ENCODE results near the gene SORCS2.
"Not testable (repeated sequence)": the region's sequence is repeated elsewhere in the genome, so short reads cannot be mapped to it uniquely, and the experiment has no call there.

Gene SORCS2

GRCh38 chr4:7557456-7557855 is 365.1 kb downstream of the SORCS2 start:
- DNase-seq, result no peak

DNA sequence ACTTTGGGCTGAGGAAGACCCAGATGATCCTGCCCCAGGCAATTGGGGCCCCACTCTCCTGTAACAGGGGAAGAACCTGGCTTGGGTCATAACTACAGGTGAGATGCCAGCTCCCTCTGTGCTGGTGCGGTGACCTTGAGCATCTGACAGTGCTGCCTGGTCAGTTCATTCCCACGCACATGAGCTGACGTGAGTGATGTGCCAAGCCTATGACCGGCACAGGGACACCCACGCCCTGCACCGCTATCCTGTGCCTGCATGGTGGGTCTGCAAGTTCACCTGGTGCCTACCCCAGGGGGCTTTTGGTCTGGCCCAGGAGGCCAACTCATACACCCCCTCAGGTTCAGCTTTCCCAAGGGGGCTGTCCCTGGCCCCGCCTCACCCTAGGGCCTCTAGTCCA is 366.1 kb downstream of the SORCS2 start:
- no peak for DNase-seq

DNA sequence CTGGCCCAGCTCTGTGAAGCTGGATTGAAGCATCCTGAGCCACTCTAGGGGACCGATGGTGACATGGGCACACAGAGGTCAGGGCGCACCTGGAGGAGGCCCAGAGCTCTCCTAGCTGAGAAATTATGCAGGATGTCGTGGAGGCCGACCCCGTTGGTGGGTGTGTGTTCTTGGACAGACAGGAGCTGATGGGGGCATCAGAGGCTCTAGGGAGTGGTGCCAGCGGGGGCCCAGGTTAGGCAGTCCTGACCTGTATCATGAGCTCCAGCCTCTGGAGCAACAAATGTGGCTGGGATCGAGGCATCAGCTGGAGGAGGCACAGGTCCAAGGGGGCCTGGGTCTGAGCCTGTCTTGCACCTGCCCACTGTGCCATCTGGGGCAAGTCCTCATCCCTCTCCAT is 367.0 kb downstream of the SORCS2 start:
- no peak for DNase-seq

DNA sequence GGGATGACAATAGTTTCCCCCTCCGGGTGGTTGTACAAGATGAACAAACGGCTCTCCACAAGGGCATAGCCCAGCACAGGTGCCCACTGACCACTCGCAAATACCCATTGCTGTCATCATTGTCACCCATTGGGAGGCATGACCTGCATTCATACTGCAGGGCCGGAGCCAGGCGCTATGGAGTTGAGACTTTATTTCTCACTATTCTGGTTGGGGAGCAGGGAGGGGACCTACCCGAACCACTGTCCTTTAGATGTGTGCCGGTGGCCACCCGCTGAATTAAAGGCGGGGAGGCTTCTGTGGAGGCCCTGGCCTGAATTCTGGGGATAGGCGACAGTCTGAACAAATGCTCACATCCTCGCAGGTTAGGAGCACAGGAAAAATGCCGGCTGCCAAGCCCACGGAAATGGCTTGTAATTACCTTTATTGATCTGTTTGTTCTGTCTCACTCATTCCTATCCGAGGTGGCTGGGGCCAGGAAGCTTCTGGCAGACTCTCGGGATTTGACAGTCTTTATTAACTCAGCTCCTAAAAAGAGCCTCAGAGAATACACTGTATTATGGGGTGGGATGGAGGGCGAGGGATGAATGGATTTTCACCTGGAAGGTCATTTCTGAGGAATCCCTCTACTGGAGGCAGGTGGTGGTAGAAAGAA is 367.5 kb downstream of the SORCS2 start:
- no peak for DNase-seq

DNA sequence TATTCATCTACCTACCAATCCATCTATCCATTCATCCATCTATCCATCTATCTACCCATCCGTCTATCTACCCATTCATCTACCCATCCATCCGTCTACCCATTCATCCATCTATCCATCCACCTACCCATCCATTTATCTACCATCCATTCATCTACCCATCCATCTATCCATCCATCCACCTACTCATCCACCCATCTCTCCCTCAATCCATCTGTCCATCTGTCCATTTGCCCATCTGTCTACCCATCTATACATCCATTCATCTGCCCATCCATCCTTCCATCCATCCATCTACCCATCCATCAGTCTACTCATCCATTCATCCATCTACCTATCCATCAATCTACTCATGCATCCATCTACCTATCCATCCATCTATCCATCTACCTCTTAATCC is 369.2 kb downstream of the SORCS2 start:
- DNase-seq, result no peak

- DNase-seq, result no peak
Observed at GRCh38 chr4:7564242-7564641, 371.9 kb downstream of the SORCS2 start.

GRCh38 chr4:7565483-7565882 is 373.1 kb downstream of the SORCS2 start:
- DNase-seq, result no peak

DNA sequence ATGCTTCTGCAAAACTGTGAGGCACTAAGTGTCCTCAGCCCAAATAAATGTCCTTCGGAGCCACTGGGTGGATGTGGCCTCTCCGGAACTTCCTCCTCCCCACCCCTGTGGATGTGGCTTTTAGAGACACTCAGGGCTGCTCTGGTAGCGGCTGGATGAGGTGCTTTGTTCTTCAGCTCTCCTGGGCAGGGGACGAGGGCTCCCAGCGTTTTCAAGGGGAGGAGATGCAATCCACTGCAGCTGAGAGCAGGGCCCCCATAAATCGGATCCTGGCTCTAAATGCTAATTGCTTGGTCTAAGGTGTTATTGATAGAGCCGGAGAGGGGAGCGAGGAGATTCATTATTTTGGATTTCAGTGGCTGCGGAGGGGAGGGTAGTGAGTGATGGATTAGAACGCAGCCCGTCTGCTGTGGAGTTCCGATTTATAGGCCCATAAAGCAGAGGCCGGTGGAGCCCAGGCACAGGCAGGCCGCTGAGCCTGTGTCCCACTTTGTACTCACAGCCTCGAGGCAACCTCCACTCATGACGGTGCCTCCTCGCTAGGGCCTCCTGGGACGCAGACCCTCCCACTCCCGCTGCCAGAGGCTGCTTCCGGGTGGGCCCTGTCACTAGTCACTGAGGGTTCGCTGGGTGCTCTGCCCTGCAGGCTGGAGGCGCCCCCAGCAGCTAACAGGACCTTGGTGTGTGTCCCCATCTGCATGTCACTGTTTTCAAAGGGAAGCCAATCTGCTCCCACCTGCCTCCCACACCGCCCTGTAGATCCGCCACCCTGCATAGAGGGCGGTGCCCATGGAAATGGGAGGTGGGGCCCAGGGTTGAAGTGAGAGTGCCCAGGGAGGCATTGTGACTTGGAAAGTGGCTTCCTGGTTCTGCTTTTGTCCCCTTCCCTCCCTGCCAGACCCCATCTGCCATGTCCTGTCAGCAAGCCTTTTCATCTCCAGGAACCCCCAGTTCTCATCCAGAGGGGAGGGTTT is 377.8 kb downstream of the SORCS2 start:
- no peak for DNase-seq

GRCh38 chr4:7571001-7571400 is 378.7 kb downstream of the SORCS2 start:
- no peak for DNase-seq

DNA sequence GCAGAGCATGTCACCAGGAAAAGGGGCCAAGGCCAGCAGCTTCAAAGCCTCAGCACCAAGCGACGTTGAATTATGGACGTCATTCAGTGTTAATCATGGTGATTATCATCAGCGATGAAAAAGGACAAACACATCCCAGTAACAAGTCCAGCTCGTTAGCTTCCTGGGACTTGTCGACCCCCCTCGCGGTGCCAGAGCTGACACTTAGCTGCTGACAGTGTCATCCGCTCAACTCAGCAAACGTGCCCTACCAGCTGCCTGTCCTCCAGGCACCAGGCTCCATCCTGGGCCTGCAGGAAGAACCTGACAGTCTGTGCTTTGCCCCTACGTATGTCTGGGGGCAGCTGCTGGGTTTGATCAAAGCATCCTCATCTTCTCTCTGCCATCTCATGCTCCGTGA is 379.4 kb downstream of the SORCS2 start:
- no peak for DNase-seq

DNA sequence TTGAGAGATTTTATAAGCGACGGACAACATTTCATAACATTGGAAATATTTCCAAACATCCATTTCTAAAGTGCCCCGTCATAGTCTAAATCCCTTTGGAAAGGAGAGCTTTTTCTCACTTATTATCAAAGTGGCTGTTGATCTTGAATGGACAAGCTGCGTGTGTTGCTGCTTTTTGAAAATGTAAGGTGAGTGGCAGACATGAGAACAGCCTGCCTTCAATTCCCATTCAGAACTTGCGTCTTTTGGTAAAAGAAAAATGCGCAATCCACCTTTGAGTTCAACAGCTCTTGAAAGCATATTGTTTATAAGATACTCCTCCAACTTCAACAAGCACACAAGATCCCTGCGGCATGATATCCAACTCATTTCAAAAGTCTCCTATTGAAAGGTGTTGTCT is 380.6 kb downstream of the SORCS2 start:
- no peak for DNase-seq

DNA sequence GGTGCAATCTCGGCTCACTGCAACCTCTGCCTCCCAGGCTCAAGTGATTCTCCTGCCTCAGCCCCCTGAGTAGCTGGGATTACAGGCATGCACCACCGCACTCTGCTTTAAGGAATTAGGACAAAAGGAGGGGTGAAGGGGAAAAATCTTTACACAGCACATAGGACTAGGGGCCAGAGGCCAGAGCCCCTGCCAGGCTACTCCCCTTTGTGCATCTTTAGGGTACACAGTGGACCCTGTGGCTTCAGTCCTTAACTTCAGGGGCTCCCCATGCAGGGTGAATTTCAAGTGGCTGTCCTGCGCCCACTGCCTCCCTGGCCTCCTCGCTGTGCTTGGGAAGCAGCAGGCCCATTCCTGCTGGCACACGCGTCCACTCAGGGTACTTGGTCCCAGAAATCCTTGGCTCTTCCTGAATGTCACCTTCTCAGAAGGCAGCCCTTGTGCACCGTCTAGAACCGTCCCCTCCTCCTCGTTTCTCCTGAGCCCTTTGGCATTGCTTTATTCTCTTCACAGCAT is 381.3 kb downstream of the SORCS2 start:
- no peak for DNase-seq

GRCh38 chr4:7574287-7575014 is 382.1 kb downstream of the SORCS2 start:
- DNase-seq, result no peak

DNA sequence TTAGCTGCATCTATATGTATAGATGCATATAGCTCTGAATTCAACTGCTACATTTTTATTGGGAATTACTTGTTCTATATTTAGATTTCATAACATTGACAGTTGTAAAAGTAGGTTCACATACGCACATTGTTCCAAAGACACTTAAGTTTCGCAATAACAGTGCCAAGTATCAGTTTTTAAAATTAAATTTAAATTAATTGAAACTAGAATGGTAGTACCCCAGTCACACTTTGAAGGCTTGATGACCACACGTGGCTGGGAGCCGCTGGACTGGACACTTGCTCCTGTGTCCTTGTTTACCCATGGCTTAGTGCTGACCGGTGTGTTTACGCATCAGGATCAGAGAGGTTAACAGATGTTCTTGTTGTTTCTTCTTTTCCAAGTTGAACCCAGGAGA is 383.1 kb downstream of the SORCS2 start:
- DNase-seq, result no peak

- not testable (repeated sequence) for DNase-seq
Observed at GRCh38 chr4:7577361-7578039, 385.2 kb downstream of the SORCS2 start.

DNA sequence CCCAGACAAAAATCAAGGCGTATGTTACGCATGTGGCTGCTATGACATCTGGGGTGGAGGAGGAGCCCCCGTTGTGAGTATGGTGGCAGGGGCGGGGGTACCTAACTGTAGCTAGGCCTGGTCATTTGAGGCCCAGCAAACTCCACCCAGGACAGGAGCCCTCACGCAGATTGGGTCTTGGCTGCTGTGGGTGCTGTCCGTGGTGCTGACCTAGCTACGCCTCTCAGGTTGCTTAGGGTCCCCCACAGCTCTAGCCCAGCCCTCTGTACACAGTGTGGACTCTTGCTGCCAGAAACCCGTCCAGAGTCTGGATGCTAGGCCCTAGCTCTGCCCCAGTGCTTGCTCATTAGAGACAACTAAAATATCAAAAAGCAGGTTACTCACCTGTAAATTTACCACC is 389.1 kb downstream of the SORCS2 start:
- DNase-seq, result peak; percentile 31

- DNase-seq, result no peak
Observed at GRCh38 chr4:7582313-7583097, 390.2 kb downstream of the SORCS2 start.

DNA sequence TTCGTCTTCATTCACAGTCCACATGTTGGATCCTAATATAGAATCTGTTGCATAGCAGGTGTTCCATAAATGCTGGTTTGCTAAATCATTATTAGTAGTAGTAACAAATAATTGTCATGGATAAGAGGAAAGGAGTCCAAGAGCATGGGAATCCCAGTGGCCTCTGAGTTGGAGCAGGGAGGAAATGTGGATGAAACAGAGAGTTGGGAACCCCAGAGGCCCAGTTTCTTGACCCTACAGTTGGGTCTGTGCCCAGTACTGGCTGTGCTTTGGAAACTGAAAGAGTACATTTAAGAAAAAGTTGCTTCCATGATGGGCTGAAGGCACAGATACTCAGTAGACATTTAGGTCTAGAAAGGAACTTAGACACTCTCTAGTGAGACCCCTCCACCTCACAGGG is 391.8 kb downstream of the SORCS2 start:
- no peak for DNase-seq

DNA sequence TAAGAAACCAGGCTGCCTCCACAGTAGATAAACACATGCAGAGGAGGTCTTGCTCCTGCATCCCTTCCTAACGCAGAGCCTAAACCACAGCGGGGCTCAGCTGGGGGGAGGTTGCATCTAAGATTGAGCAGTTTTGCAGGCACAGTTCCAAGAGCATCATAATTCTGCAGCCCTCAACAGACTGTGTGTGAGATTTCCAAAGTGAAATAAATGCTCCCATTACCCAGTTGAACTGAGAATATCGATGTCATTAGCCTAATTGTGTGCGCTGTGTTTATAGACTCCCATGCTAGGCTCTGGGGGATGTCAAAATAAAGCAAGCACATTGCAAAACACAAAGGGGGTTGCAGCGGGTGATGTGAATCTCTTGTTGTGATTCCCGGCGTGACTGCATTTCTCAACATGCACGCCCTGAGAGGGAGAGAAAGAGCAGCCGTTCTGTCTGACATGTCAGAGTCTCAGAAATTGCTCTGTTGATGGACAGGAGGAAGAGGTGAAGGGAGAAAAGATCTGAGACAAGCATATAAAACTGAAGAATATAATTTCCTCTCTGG is 392.3 kb downstream of the SORCS2 start:
- DNase-seq, result no peak

- DNase-seq, result no peak
Observed at GRCh38 chr4:7585768-7586167, 393.4 kb downstream of the SORCS2 start.
